GM11168 (cell line): Measurements from ENCODE around the gene TRIAP1.

Source experiments
- in situ Hi-C: fragments of 300-500 bp; cut with MboI; formaldehyde crosslinking; loops from one replicate; pipeline ENCODE4 v1.12.0; 2022; ENCODE audit warnings: low sequenced_read_pairs; ENCODE audit not compliant: unreplicated experiment

TRIAP1 gene

GRCh38 chr12:120437735-120438494, 8.3 kb downstream of the TRIAP1 start, which contains the start of gene COX6A1:
Gene COX6A1, plus strand, starts transcription at chr12:120438113. Its CDS starts 14 bp downstream, at chr12:120438127.
- in situ Hi-C loops: loop anchor here (10.0 kb wide), 1 partner anchor 113 kb away; the partner anchor contains the start of gene PLA2G1B

GRCh38 chr12:120432772-120433525, 13.2 kb downstream of the TRIAP1 start:
- in situ Hi-C loops: loop anchor here (10.0 kb wide), 1 partner anchor 108 kb away; the partner anchor contains the start of gene PLA2G1B

- in situ Hi-C loops: no loop called here
Measured at GRCh38 chr12:120429368-120429767, 16.8 kb downstream of the TRIAP1 start.

GRCh38 chr12:120428597-120429229, 17.5 kb downstream of the TRIAP1 start:
- in situ Hi-C loops: no loop called here

- in situ Hi-C loops: no loop called here
Measured at GRCh38 chr12:120425797-120426196, 20.4 kb downstream of the TRIAP1 start.

- in situ Hi-C loops: no loop called here
Measured at GRCh38 chr12:120422892-120423456, 23.2 kb downstream of the TRIAP1 start.

GRCh38 chr12:120421701-120422100, 24.5 kb downstream of the TRIAP1 start:
- in situ Hi-C loops: no loop called here

GRCh38 chr12:120417917-120418580, 28.1 kb downstream of the TRIAP1 start:
- in situ Hi-C loops: no loop called here

GRCh38 chr12:120416490-120417216, 29.5 kb downstream of the TRIAP1 start:
- in situ Hi-C loops: no loop called here

GRCh38 chr12:120413901-120414695, 32.1 kb downstream of the TRIAP1 start:
- in situ Hi-C loops: no loop called here

GRCh38 chr12:120412421-120412820, 33.8 kb downstream of the TRIAP1 start:
- in situ Hi-C loops: no loop called here

- in situ Hi-C loops: no loop called here
Measured at GRCh38 chr12:120408771-120409170, 37.4 kb downstream of the TRIAP1 start.

GRCh38 chr12:120406553-120406952, 39.6 kb downstream of the TRIAP1 start:
- in situ Hi-C loops: no loop called here

GRCh38 chr12:120406069-120406468, 40.1 kb downstream of the TRIAP1 start:
- in situ Hi-C loops: no loop called here

- in situ Hi-C loops: no loop called here
Measured at GRCh38 chr12:120404271-120404670, 41.9 kb downstream of the TRIAP1 start.

GRCh38 chr12:120403869-120404268, 42.3 kb downstream of the TRIAP1 start:
- in situ Hi-C loops: no loop called here

GRCh38 chr12:120402217-120402616, 44.0 kb downstream of the TRIAP1 start:
- in situ Hi-C loops: no loop called here

- in situ Hi-C loops: no loop called here
Measured at GRCh38 chr12:120399531-120399930, 46.7 kb downstream of the TRIAP1 start.
